Upper lobe of right lung (tissue), 1 donor: ENCODE measurements around the gene MEGF6. TPM values are rescaled to one million over a fixed set of nuclear protein-coding genes. Genes with fewer than 3 reads are reported as not detected.
"Not testable (repeated sequence)": the region's sequence is repeated elsewhere in the genome, so short reads cannot be mapped to it uniquely, and the experiment has no call there.

Experiments used
- ATAC-seq: fragments of 200-7000 bp; cut with Tn5 transposase; one replicate; pipeline ENCODE4 v1.9.1; 2020; ENCODE audit warnings: mild to moderate bottlenecking, moderate library complexity
- DNase-seq: peaks from one replicate; pipeline ENCODE4 v3.0.0-alpha.2; 2020
- H3K27ac ChIP-seq: fragments of 200-600 bp; one replicate; pipeline ENCODE4 v1.8.0; 2022
- H3K27me3 ChIP-seq: fragments of 200-600 bp; one replicate; pipeline ENCODE4 v1.8.0; 2022; ENCODE audit warnings: mild to moderate bottlenecking
- H3K36me3 ChIP-seq: fragments of 200-600 bp; one replicate; pipeline ENCODE4 v1.8.0; 2022
- H3K4me1 ChIP-seq: fragments of 200-600 bp; one replicate; pipeline ENCODE4 v1.8.0; 2022
- H3K4me3 ChIP-seq: fragments of 200-600 bp; one replicate; pipeline ENCODE4 v1.8.0; 2022; ENCODE audit warnings: mild to moderate bottlenecking
- H3K9me3 ChIP-seq: fragments of 200-600 bp; one replicate; pipeline ENCODE4 v1.8.0; 2022
- intact Hi-C: fragments of 100-400 bp; cut with DNase I; formaldehyde crosslinking; loops from one replicate; pipeline ENCODE4 v1.11.0; 2022
- total RNA-seq: library from RNA; stranded (reverse); fragmentation: NEBNext Ultra II Directional; extraction: Animal tissue kit (Norgen Biotek cat#: 25700); gene quantifications from one replicate; pipeline ENCODE4 v1.2.1, GENCODE V29; 2021
- TF ChIP-seq, protein P1 (sequence below): fragments of 200-600 bp; IDR thresholded peaks from one replicate; pipeline ENCODE4 v1.8.0; 2022; ENCODE audit warnings: antibody characterized with exemption
- donor health status: DM: no; HTN: yes; CAD: no; lungs with severe emphysema.

MEGF6 gene
- total RNA-seq, 1 donor from 2014 or later, result 96.6 TPM

DNA sequence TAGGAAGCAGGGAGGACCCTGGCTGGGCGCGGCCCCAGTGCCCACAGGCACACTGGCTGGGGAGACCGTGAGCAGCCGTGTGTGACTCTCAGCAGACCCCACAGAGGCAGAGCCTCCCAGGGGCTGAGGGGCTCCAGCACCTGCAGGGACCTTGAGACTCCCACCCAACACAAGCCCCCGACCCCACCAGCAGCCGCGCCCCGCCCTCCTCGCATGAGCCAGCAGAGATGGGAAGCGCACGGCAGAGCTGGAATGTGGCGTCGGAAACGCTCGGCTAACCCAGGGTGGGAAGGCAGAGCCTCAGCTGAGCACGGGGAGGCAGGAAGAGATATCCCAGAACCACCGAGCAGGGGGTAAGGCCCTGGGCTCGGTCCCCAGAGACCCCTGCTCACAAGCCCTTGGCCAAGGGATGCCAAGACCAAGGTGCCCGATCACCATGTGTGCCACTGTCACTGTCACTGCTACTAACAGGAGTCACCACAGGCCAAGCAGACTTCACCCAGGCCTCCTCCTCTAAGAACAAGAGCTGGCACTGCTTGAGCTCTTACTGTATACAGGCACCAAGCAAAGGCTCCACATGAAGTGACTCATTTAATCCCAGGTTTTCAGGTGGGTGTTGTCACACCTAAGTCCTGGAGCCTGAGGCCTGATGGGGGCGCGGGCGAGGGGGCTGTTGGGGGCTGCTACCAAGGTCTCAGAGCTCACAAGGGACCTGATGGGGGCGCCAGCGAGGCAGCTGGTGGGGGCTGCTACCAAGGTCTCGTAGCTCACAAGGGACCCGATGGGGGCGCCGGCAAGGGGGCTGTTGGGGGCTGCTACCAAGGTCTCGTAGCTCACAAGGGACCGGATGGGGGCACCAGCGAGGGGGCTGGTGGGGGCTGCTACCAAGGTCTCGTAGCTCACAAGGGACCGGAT lies 20.1 kb downstream of the MEGF6 start:
- Histone ChIP-seq H3K27ac (peak overlapping the region; percentile 17), H3K9me3 (no peaks in the 10 kb centered on the region), H3K4me1 (peaks cover 22% of the 10 kb centered on the region), H3K4me3 (no peak overlapping the region), H3K27me3 (no peaks in the 10 kb centered on the region), H3K36me3 (no peaks in the 10 kb centered on the region)
- TF ChIP-seq, protein P1, sequence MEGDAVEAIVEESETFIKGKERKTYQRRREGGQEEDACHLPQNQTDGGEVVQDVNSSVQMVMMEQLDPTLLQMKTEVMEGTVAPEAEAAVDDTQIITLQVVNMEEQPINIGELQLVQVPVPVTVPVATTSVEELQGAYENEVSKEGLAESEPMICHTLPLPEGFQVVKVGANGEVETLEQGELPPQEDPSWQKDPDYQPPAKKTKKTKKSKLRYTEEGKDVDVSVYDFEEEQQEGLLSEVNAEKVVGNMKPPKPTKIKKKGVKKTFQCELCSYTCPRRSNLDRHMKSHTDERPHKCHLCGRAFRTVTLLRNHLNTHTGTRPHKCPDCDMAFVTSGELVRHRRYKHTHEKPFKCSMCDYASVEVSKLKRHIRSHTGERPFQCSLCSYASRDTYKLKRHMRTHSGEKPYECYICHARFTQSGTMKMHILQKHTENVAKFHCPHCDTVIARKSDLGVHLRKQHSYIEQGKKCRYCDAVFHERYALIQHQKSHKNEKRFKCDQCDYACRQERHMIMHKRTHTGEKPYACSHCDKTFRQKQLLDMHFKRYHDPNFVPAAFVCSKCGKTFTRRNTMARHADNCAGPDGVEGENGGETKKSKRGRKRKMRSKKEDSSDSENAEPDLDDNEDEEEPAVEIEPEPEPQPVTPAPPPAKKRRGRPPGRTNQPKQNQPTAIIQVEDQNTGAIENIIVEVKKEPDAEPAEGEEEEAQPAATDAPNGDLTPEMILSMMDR, result no peak
- intact Hi-C loops, result no loop called here
- DNase-seq (no peak), ATAC-seq (no peak)

DNA sequence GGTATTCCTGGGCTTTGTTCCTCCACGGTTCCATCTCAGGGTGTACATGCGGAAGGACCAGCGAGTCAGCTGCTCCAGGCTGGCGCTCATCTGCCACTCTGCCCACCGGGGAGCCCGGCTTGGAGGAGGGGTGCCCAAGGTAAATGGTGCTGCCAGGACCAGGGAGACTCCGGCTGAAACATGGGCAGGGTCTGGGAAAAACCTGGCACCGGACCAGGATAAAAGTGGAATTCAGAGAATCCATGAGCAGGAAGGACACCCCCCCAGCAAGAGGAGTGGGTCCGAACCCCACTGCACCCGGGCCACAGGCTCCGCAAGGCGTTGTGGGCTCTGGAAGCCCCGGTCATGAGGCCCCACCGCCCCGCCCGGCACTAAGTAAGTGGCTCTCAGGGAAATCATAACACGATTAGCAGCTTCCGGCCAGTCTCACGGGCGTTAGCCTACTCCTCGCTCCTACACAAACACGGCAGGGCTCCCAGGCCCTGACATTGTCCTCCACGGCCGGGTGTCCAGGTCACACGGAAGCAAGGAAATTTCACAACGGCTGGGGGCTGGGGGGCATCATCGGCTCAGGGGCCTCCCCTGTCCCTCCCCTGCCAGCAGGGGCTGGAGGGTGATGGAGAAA lies 21.1 kb downstream of the MEGF6 start:
- TF ChIP-seq, protein P1, result no peak
- intact Hi-C loops, result no loop called here
- Histone ChIP-seq H3K4me3 (no peak overlapping the region), H3K27ac (peak overlapping the region; percentile 17), H3K9me3 (no peaks in the 10 kb centered on the region), H3K4me1 (peaks cover 22% of the 10 kb centered on the region), H3K27me3 (no peaks in the 10 kb centered on the region), H3K36me3 (no peaks in the 10 kb centered on the region)
- peak; percentile 81 for ATAC-seq
- DNase-seq, result peak; percentile 78

DNA sequence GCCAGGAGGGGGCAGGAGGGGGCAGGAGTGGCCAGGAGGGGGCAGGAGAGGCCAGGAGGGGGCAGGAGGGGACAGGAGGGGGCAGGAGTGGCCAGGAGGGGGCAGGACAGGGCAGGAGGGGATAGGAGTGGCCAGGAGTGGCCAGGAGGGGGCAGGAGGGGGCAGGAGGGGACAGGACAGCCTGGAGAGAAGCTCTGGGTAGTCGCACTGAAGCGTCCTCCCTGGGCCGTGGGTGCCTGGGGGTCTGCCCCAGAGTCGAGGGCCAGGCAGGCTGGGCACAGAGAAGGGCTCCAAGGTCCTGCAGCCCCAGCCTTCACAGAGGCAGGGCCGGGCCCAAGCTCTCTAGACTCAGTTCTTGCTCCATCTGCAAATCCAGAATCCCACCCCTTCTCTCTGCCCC lies 22.9 kb downstream of the MEGF6 start:
- Histone ChIP-seq H3K27ac (no peak overlapping the region), H3K4me1 (peaks cover 19% of the 10 kb centered on the region), H3K27me3 (no peaks in the 10 kb centered on the region), H3K36me3 (no peaks in the 10 kb centered on the region), H3K4me3 (no peak overlapping the region), H3K9me3 (no peaks in the 10 kb centered on the region)
- intact Hi-C loops, result no loop called here
- no peak for DNase-seq
- ATAC-seq, result peak; percentile 7
- TF ChIP-seq, protein P1, result no peak

DNA sequence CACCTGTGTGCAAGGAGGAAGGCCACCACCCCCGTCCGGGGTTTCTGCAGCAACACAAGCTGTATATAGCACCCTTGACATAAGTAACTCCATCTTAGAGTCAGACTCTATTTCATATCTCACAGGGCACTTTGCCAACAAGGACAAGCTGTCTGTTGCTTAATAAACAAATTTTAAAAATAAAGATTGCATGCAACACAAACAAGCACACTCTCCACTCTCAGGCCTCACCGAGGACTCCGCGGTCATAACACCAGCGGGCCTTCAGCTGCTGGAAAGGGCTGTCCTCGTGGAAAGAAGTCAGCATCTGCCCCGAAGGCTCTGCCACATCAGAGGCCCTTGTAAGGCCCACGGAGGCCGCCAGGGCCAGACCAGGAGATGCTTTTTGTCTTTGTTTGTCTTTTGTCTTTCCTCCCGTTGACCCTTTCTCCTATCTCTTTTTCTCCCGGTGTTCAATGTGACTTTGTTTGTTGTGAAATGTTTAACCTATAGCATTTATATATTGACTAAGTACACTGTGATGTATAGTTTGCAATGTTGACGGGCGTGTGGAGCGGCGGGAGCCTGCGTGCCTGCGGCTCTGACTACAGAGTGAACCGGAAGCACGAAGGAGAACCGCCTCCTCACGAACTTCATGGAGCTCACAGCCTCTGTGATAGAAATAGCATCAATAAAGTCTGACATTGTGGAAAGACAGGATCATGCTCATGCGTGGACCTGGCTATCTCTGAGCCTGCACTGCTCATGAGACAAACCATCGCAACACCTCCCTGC lies 24.1 kb downstream of the MEGF6 start:
- Histone ChIP-seq H3K4me3 (no peak overlapping the region), H3K4me1 (peaks cover 19% of the 10 kb centered on the region), H3K27ac (no peak overlapping the region), H3K36me3 (no peaks in the 10 kb centered on the region), H3K27me3 (no peaks in the 10 kb centered on the region), H3K9me3 (no peaks in the 10 kb centered on the region)
- DNase-seq (no peak), ATAC-seq (no peak)
- TF ChIP-seq, protein P1, result no peak
- intact Hi-C loops, result no loop called here

DNA sequence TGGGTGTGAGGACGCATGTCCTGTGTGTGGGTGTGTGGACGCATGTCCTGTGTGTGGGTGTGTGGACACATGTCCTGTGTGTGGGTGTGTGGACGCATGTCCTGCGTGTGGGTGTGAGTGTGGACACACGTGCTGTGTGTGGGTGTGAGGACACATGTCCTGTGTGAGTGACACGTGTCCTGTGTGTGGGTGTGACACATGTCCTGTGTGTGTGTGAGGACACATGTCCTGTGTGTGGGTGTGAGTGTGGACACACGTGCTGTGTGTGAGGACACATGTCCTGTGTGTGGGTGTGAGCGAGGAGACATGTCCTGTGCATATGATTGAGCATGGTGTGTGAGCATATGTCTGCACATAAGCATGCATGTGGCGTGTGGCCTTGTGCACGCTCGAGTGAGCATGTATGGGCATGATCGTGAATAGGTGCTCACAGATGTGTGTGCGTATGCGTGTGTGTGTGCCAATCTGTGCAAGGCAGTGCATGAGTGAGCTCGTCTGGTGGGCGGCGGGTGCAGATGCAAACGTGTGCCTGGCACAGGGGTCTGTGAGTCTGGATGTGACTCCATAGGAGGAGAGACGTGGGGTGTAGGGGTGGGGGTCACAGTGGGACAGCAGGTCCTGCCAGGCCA lies 25.3 kb downstream of the MEGF6 start:
- Histone ChIP-seq H3K36me3 (no peaks in the 10 kb centered on the region), H3K4me3 (no peak overlapping the region), H3K27me3 (no peaks in the 10 kb centered on the region), H3K9me3 (no peaks in the 10 kb centered on the region), H3K4me1 (peaks cover 24% of the 10 kb centered on the region), H3K27ac (no peak overlapping the region)
- intact Hi-C loops, result no loop called here
- TF ChIP-seq, protein P1, result no peak
- no peak for ATAC-seq
- no peak for DNase-seq

DNA sequence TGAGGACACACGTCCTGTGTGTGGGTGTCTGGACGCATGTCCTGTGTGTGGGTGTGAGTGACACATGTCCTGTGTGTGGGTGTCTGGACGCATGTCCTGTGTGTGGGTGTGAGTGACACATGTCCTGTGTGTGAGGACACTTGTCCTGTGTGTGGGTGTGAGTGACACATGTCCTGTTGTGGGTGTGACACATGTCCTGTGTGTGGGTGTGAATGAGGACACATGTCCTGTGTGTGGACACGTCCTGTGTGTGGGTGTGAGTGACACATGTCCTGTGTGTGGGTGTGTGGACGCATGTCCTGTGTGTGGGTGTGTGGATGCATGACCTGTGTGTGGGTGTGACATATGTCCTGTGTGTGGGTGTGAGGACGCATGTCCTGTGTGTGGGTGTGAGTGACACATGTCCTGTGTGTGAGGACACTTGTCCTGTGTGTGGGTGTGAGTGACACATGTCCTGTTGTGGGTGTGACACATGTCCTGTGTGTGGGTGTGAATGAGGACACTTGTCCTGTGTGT lies 25.9 kb downstream of the MEGF6 start:
- H3K4me3 ChIP-seq, H3K27ac ChIP-seq, DNase-seq, intact Hi-C loops, ATAC-seq, H3K27me3 ChIP-seq, H3K9me3 ChIP-seq, H3K36me3 ChIP-seq: not testable (repeated sequence)
- H3K4me1 ChIP-seq, result peaks cover 17% of the 10 kb centered on the region
